HL-60 (cell line): ENCODE measurements around the gene KLF15.

ENCODE experiments used
- GABPA ChIP-seq: IDR thresholded peaks from 2 replicates; pipeline ENCODE4 v1.6.1; 2012; ENCODE audit warnings: low read depth
- SPI1 ChIP-seq: IDR thresholded peaks from 2 replicates; pipeline ENCODE4 v1.6.1; 2012; ENCODE audit warnings: low read depth, mild to moderate bottlenecking, borderline replicate concordance
- TF ChIP-seq, protein P1 (sequence below): IDR thresholded peaks from one replicate; pipeline ENCODE4 v1.5.1; 2011; ENCODE audit warnings: low read length, control low read depth, inconsistent platforms; ENCODE audit not compliant: insufficient read depth
- TF ChIP-seq, protein P2 (sequence below): IDR thresholded peaks from 2 replicates; pipeline ENCODE4 v1.6.1; 2012; ENCODE audit warnings: low read depth; ENCODE audit not compliant: insufficient replicate concordance

DNA sequence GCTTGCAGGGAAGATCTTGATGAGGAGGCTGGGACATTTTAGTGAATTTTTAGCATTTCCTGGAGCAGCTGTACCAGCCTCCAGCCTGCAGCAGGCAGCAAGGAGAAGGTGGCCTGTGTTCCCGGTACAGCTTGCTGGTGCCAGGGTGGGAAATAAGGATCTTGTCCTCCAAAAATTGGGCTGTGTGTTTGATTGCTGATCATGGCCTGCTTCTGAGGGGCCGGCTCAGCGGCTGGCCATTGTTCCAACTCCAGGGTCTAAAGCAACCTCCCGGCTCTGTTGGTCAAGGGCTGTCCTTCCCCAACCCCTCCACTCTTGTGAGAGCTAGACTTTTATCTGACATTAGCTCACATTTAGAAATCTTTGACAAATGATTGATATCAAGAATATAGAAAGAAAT is 42.5 kb upstream of the KLF15 start:
- TF ChIP-seq, protein P1, sequence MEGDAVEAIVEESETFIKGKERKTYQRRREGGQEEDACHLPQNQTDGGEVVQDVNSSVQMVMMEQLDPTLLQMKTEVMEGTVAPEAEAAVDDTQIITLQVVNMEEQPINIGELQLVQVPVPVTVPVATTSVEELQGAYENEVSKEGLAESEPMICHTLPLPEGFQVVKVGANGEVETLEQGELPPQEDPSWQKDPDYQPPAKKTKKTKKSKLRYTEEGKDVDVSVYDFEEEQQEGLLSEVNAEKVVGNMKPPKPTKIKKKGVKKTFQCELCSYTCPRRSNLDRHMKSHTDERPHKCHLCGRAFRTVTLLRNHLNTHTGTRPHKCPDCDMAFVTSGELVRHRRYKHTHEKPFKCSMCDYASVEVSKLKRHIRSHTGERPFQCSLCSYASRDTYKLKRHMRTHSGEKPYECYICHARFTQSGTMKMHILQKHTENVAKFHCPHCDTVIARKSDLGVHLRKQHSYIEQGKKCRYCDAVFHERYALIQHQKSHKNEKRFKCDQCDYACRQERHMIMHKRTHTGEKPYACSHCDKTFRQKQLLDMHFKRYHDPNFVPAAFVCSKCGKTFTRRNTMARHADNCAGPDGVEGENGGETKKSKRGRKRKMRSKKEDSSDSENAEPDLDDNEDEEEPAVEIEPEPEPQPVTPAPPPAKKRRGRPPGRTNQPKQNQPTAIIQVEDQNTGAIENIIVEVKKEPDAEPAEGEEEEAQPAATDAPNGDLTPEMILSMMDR = no peak
- TF ChIP-seq, protein P2, sequence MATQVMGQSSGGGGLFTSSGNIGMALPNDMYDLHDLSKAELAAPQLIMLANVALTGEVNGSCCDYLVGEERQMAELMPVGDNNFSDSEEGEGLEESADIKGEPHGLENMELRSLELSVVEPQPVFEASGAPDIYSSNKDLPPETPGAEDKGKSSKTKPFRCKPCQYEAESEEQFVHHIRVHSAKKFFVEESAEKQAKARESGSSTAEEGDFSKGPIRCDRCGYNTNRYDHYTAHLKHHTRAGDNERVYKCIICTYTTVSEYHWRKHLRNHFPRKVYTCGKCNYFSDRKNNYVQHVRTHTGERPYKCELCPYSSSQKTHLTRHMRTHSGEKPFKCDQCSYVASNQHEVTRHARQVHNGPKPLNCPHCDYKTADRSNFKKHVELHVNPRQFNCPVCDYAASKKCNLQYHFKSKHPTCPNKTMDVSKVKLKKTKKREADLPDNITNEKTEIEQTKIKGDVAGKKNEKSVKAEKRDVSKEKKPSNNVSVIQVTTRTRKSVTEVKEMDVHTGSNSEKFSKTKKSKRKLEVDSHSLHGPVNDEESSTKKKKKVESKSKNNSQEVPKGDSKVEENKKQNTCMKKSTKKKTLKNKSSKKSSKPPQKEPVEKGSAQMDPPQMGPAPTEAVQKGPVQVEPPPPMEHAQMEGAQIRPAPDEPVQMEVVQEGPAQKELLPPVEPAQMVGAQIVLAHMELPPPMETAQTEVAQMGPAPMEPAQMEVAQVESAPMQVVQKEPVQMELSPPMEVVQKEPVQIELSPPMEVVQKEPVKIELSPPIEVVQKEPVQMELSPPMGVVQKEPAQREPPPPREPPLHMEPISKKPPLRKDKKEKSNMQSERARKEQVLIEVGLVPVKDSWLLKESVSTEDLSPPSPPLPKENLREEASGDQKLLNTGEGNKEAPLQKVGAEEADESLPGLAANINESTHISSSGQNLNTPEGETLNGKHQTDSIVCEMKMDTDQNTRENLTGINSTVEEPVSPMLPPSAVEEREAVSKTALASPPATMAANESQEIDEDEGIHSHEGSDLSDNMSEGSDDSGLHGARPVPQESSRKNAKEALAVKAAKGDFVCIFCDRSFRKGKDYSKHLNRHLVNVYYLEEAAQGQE = no peak
- no peak for TF ChIP-seq GABPA
- TF ChIP-seq SPI1 = no peak
